ENCODE measurements around the gene INTS2. TPM values are rescaled to one million over a fixed set of nuclear protein-coding genes. Genes with fewer than 3 reads are reported as not detected.
"Not testable (repeated sequence)": the region's sequence is repeated elsewhere in the genome, so short reads cannot be mapped to it uniquely, and the experiment has no call there.

INTS2 gene
- total RNA-seq, 2 donors from 2014 or later: 22.3 to 28.2 TPM

DNA sequence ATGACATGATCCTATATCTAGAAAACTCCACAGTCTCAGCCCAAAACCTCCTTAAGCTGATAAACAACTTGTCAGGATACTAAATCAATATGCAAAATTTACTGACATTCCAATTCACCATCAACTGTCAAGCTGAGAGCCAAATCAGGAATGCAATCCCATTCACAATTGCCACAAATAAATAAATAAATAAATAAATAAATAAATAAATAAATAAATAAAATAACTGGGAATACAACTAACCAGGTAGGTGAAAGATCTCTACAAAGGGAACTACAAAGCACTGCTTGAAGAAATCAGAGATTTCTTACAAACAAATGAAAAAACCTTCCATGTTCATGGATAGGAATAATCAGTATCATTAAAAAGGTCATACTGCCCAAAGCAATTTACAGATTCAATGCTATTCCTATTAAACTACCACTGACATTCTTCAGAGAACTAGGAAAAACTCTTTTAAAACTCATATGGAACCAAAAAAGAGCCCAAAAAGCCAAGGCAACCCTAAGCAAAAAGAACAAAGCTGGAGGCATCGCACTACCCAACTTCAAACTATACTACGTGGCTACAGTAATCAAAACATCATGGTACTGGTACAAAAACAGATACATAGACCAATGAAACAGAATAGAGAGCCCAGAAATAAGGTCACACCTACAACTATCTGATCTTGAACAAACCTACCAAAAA lies 102.2 kb downstream of the INTS2 start:
- Mint-ChIP-seq H3K9me3 (peaks cover 31% of the 10 kb centered on the region), H3K4me1 (no peaks in the 10 kb centered on the region), H3K4me3 (no peak overlapping the region), H3K36me3 (ENCODE audit: low read depth) (peaks cover 60% of the 10 kb centered on the region), H3K27me3 (ENCODE audit: insufficient read depth) (no peaks in the 10 kb centered on the region), H3K27ac (no peak overlapping the region)
- Histone ChIP-seq H3K27ac (ENCODE audit: low read depth, low read length) (no peak overlapping the region), H3K36me3 (ENCODE audit: control insufficient read depth, insufficient read depth, low read length) (peaks cover 28% of the 10 kb centered on the region), H3K4me1 (ENCODE audit: control insufficient read depth, insufficient read depth, low read length) (no peaks in the 10 kb centered on the region), H3K4me3 (ENCODE audit: low read length) (no peak overlapping the region), H3K9ac (ENCODE audit: extremely low read depth, low read length, poor library complexity, severe bottlenecking) (no peak overlapping the region), H3K27me3 (ENCODE audit: control insufficient read depth, insufficient read depth, low read length, poor library complexity, severe bottlenecking) (no peaks in the 10 kb centered on the region), H3K9me3 (ENCODE audit: control insufficient read depth, low read length) (peaks cover 37% of the 10 kb centered on the region)
- no peak for DNase-seq
- TF ChIP-seq, protein P1, sequence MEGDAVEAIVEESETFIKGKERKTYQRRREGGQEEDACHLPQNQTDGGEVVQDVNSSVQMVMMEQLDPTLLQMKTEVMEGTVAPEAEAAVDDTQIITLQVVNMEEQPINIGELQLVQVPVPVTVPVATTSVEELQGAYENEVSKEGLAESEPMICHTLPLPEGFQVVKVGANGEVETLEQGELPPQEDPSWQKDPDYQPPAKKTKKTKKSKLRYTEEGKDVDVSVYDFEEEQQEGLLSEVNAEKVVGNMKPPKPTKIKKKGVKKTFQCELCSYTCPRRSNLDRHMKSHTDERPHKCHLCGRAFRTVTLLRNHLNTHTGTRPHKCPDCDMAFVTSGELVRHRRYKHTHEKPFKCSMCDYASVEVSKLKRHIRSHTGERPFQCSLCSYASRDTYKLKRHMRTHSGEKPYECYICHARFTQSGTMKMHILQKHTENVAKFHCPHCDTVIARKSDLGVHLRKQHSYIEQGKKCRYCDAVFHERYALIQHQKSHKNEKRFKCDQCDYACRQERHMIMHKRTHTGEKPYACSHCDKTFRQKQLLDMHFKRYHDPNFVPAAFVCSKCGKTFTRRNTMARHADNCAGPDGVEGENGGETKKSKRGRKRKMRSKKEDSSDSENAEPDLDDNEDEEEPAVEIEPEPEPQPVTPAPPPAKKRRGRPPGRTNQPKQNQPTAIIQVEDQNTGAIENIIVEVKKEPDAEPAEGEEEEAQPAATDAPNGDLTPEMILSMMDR (conservative IDR thresholded peaks at IDR 0.05): no peak
- WGBS, 2 experiments (ENCODE audit: insufficient coverage in 1 of 2, insufficient read length in 1 of 2): 98 to 100% methylated on average over 2 of the region's 2 CpGs

DNA sequence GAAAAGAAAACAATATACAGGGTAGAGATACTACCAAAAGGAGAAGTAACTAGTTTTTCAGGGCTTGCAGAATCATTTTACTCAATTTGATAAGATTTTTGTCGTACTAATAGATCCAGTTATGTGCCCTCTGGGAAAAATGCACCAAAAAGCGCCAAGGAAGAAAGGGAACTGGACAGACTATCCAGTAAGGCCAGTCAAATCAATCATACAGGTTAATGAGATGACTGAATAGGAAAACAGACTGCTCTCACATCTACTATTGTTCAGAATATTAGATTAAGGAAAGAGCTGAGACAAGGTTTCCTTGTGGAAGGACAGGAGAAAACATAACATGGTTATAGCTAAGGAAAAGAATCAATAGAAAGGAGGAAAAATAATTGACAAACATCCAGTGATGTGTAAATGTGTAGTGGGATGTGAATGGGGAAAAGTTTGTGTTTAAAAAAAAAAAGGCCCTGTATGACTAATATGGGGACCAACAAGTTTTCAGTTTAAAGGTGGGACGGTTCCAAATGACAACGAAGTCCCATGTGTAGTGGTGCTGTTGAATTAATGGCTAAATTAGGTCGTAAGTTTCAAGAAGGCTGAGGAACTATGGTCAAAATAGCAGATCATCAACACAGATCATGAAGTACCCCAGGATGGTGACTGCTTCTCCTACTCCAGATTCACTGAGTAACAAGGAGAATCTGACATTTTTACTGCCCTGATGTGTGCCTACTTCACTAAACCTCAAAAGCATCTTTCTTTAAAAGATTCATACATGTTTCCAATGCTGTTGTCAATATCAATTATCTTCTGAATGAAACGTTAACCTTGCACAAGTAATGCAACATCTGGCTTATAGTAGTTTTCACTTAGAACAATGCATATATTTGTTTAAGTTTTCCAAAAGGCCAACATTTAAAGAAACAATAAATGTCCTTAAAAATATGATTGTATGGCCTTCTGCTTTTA lies 105.2 kb downstream of the INTS2 start:
- Mint-ChIP-seq H3K36me3 (ENCODE audit: low read depth) (peaks cover 55% of the 10 kb centered on the region), H3K4me1 (no peaks in the 10 kb centered on the region), H3K27ac (no peak overlapping the region), H3K4me3 (no peak overlapping the region), H3K9me3 (peaks cover 26% of the 10 kb centered on the region), H3K27me3 (ENCODE audit: insufficient read depth) (no peaks in the 10 kb centered on the region)
- Histone ChIP-seq H3K9ac (ENCODE audit: extremely low read depth, low read length, poor library complexity, severe bottlenecking) (no peak overlapping the region), H3K27me3 (ENCODE audit: control insufficient read depth, insufficient read depth, low read length, poor library complexity, severe bottlenecking) (no peaks in the 10 kb centered on the region), H3K27ac (ENCODE audit: low read depth, low read length) (no peak overlapping the region), H3K36me3 (ENCODE audit: control insufficient read depth, insufficient read depth, low read length) (peaks cover 18% of the 10 kb centered on the region), H3K4me1 (ENCODE audit: control insufficient read depth, insufficient read depth, low read length) (no peaks in the 10 kb centered on the region), H3K4me3 (ENCODE audit: low read length) (no peak overlapping the region), H3K9me3 (ENCODE audit: control insufficient read depth, low read length) (peaks cover 22% of the 10 kb centered on the region)
- TF ChIP-seq, protein P1 (conservative IDR thresholded peaks at IDR 0.05): no peak
- WGBS, 2 experiments (ENCODE audit: insufficient coverage in 1 of 2, insufficient read length in 1 of 2): 94 to 97% methylated on average over 4 to 6 of the region's 6 CpGs
- no peak for DNase-seq

DNA sequence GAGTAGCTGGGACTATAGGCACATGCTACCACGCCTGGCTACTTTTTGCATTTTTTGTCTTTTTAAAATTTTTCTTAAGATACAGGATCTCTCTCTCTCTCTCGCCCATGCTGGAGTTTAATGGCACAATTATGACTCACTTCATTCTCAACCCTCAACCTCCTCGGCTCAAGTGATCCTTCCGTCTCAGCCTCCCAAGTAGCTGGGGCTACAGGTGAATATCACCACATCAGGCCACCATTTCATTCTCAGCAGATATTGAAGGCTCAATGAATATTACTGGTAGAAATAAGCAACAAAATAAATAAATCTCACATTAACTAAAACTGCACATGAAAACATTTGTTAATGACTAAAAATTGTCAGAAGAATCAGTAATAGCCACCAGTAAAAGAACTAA lies 106.1 kb downstream of the INTS2 start:
- H3K9ac ChIP-seq (ENCODE audit: extremely low read depth, low read length, poor library complexity, severe bottlenecking): no peak overlapping the region
- peaks cover 19% of the 10 kb centered on the region for H3K9me3 Mint-ChIP-seq
- peaks cover 48% of the 10 kb centered on the region for H3K36me3 Mint-ChIP-seq (ENCODE audit: low read depth)
- no peaks in the 10 kb centered on the region for H3K4me1 ChIP-seq (ENCODE audit: control insufficient read depth, insufficient read depth, low read length)
- peaks cover 4% of the 10 kb centered on the region for H3K4me1 Mint-ChIP-seq
- no peak overlapping the region for H3K4me3 ChIP-seq (ENCODE audit: low read length)
- peaks cover 17% of the 10 kb centered on the region for H3K36me3 ChIP-seq (ENCODE audit: control insufficient read depth, insufficient read depth, low read length)
- DNase-seq: no peak
- no peaks in the 10 kb centered on the region for H3K27me3 ChIP-seq (ENCODE audit: control insufficient read depth, insufficient read depth, low read length, poor library complexity, severe bottlenecking)
- 76 to 87% methylated on average over 3 to 4 of the region's 4 CpGs for WGBS, 2 experiments (ENCODE audit: insufficient coverage in 1 of 2, insufficient read length in 1 of 2)
- no peak overlapping the region for H3K4me3 Mint-ChIP-seq
- TF ChIP-seq, protein P1 (conservative IDR thresholded peaks at IDR 0.05): no peak
- H3K27me3 Mint-ChIP-seq (ENCODE audit: insufficient read depth): no peaks in the 10 kb centered on the region
- no peak overlapping the region for H3K27ac Mint-ChIP-seq
- H3K27ac ChIP-seq (ENCODE audit: low read depth, low read length): no peak overlapping the region
- H3K9me3 ChIP-seq (ENCODE audit: control insufficient read depth, low read length): peaks cover 13% of the 10 kb centered on the region

DNA sequence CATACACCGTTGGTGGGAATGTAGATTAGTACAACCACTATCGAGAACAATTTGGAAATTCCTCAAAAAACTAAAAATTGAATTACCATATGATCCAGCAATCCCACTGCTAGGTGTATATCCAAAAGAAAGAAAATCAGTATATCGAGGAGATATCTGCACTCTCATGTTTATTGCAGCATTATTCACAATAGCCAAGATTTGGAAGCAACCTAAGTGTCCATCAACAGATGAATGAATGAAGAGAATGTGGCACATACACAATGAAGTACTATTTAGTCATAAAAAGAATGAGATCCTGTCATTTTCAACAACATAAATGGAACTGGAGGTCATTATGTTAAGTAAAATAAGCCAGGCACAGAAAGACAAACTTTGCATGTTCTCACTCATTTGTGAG lies 108.5 kb downstream of the INTS2 start:
- H3K9ac ChIP-seq (ENCODE audit: extremely low read depth, low read length, poor library complexity, severe bottlenecking); H3K27ac Mint-ChIP-seq; H3K4me3 ChIP-seq (ENCODE audit: low read length); H3K27me3 Mint-ChIP-seq (ENCODE audit: insufficient read depth); H3K4me3 Mint-ChIP-seq; H3K4me1 ChIP-seq (ENCODE audit: control insufficient read depth, insufficient read depth, low read length); H3K27me3 ChIP-seq (ENCODE audit: control insufficient read depth, insufficient read depth, low read length, poor library complexity, severe bottlenecking); DNase-seq; H3K27ac ChIP-seq (ENCODE audit: low read depth, low read length): not testable (repeated sequence)
- H3K9me3 ChIP-seq (ENCODE audit: control insufficient read depth, low read length): peaks cover 12% of the 10 kb centered on the region
- WGBS, 2 experiments (ENCODE audit: insufficient coverage in 1 of 2, insufficient read length in 1 of 2): 97 to 100% methylated on average over 1 to 3 of the region's 3 CpGs
- Mint-ChIP-seq H3K4me1 (peaks cover 22% of the 10 kb centered on the region), H3K9me3 (peaks cover 12% of the 10 kb centered on the region), H3K36me3 (ENCODE audit: low read depth) (peaks cover 30% of the 10 kb centered on the region)
- H3K36me3 ChIP-seq (ENCODE audit: control insufficient read depth, insufficient read depth, low read length): peaks cover 17% of the 10 kb centered on the region
